ENCODE measurements around the gene GALNT18.

GALNT18 gene

DNA sequence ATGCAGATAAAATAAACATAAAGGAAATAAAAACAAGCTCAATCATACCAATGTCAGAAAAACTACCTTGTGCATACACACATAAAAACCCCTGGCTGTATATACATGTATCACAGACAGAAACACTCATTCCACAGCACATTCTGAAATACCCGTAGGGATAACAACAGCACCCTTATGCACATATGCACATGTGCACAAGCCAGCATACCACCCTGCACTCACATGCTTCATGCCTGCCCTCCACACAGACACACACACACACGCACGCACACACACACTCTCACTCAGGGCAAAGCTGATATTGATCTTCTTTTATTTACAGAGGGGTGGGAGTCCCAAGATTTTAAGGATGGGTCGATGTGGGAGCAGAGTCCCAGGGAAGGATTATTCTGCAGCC, 360.9 kb downstream of the GALNT18 start:
- DNase-seq: no peak

GRCh38 chr11:11253995-11254394, 367.8 kb downstream of the GALNT18 start:
- DNase-seq: no peak

GRCh38 chr11:11253497-11253896, 368.3 kb downstream of the GALNT18 start:
- DNase-seq: no peak

GRCh38 chr11:11252403-11252802, 369.4 kb downstream of the GALNT18 start:
- no peak for DNase-seq

DNA sequence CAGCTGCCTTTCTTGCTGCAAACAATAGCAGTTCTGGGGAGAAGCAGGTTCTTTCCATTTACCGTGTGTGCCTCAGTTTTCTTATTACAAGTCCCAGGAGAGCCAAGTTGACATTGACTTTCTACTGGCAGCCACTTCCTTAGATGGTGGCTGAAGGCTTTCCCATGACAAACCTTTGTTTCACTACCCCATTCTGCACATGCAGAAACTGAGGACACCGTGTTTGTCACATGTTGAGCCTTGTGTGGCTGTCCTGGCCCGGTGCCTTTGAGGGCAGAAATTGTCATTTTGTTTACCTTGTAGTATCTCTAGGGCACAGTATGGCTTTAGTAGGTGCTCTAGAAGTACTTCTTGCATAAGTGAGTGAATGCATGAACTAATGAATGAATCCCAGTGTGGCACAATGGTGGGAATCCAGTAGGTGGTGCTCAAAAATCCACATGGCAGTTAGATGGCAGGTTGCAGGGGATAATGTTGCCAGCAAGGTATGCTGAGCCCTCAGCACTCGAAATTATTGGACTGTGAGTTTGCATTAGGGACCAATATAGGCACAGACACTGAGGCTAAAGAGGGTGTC, 370.3 kb downstream of the GALNT18 start:
- no peak for DNase-seq

GRCh38 chr11:11250470-11250869, 371.3 kb downstream of the GALNT18 start:
- no peak for DNase-seq

GRCh38 chr11:11247576-11247975, 374.2 kb downstream of the GALNT18 start:
- no peak for DNase-seq

DNA sequence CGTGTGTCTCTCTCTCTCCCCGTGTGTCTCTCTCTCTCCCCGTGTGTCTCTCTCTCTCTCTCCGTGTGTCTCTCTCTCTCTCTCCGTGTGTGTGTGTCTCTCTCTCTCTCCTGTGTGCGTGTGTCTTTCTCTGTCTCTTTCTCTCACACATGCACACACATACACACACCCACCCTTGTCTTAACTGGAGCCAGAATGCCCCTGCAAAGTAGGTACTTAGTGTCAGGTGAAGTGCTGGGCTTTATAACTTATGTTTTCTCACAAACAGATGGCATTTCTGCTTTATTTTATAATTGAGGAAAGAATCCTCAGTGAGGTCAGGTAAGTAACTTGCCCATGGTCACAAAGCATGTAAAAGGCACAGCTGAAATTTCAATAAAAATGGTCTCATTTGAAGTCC, 374.7 kb downstream of the GALNT18 start:
- DNase-seq: no peak

GRCh38 chr11:11246166-11246565, 375.6 kb downstream of the GALNT18 start:
- DNase-seq: no peak

GRCh38 chr11:11245453-11245852, 376.4 kb downstream of the GALNT18 start:
- DNase-seq: no peak

- no peak for DNase-seq
These were observed 377.2 kb downstream of the GALNT18 start for GRCh38 chr11:11244470-11245080.

DNA sequence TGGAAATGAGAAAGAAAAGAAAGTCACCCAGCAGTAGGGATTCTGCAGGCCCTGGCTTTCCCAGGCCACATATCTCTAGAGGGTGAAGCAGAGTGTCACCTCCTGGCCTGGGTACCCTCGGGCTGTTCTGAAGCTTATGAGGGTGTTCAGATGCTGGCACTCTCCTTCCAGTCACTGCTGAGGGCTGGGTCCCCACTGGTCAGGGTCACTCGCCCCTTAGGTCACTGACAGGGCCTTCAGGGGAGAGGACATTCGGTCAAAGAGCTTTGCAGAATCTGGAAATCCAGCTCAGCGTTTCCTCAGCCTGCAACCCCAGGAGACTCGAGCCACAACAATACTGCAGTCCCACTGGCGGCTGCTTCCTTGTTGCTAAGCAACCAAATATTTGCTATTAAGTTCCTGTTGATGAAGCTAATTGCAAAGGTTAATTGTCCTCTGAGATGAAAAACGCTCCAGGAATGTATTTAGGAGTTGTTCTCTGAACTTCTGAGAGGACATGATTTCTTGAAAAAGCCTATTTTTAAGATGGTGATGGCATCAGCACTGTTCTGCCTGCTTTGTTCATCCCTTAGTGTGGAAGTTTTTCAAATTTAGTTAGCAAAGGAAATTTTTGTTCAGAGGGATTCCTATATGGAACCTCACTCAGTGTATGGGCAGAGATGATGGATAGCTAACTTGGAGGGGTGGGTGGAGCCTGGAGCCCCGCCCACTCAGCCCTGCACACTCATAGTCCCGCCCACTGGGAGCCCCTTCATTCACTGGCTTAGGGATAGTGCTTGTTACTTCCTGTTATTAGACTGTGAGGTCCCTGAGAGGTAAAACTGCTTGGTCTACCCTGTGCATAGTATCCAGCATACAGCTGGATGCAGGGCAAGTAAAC, 378.0 kb downstream of the GALNT18 start:
- peak; percentile 10 for DNase-seq

DNA sequence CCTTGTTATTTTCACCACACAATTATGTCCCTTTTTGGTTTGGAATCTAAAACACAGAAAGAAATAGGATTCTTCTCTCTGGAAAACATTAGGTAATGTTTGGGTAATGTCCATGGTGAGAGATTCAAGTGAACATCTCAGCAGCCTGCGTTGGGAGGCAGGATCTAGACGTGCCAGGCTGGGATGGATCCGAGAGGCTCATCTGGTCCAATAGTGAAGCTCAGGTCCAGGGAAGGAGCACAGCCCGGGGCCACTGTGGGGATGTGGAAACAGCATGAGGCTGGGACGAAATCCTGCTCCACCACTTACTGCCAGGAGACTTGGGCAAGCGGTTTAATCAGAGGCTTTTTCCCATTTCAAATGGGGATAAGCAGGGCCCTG, 378.6 kb downstream of the GALNT18 start:
- DNase-seq: no peak

GRCh38 chr11:11241284-11241683, 380.5 kb downstream of the GALNT18 start:
- no peak for DNase-seq

DNA sequence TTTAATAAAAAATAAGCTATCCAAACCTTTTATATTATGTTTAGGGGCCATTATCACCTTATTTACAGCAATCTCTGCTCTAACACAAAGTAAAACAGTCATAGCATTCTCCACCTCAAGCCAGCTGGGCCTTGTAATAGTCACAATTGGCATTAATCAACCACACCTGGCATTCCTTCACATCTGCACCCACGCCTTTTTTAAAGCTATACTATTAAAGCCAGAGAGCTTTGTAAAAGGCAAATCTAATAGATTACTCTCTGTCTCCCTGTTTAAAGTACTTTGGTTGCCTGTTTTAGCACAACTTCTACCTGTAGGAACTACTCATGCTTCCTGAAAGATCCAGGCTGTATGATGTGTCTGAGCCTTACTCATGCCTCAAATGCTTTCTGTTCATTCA, 381.8 kb downstream of the GALNT18 start:
- DNase-seq: no peak

- DNase-seq: no peak
These were observed 384.6 kb downstream of the GALNT18 start for GRCh38 chr11:11237070-11237832.

GRCh38 chr11:11236498-11237059, 385.2 kb downstream of the GALNT18 start:
- DNase-seq: no peak

DNA sequence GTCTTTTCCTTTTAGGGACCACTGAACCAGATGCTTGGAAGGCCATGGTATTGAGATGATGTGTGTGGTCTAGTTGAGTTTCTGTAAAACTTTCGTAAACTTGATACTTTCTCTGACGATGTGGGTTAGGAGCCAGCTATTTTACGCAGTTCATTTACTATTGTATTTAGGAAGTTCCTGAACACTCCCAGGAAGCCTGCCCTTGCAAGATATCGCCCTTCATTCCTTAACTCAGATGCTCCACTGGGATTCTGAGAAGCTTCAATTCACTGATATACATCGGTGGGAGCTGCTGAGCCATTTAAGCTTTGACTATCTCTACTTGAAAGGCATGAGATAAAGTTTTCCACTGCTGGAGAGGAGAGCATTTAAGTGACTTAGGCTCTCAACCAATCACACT, 390.0 kb downstream of the GALNT18 start:
- no peak for DNase-seq

GRCh38 chr11:11230802-11231562, 390.8 kb downstream of the GALNT18 start:
- DNase-seq: no peak

GRCh38 chr11:11230087-11230486, 391.7 kb downstream of the GALNT18 start:
- no peak for DNase-seq

- DNase-seq: no peak
These were observed 392.2 kb downstream of the GALNT18 start for GRCh38 chr11:11229647-11230046.
